ENCODE data around the gene WNT9A. TPM values are rescaled to one million over a fixed set of nuclear protein-coding genes. Genes with fewer than 3 reads are reported as not detected.

WNT9A gene
- total RNA-seq, 1 donor from 2014 or later, result 10.2 TPM

GRCh38 chr1:227908359-227908758 is 39.4 kb downstream of the WNT9A start:
- Histone ChIP-seq H3K9me3 (no peaks in the 10 kb centered on the region), H3K4me3 (no peak overlapping the region), H3K27ac (no peak overlapping the region), H3K27me3 (peaks cover 6% of the 10 kb centered on the region), H3K4me1 (no peaks in the 10 kb centered on the region), H3K36me3 (no peaks in the 10 kb centered on the region)
- no peak for ATAC-seq
- DNase-seq, result no peak
- no peak for TF ChIP-seq CTCF (IDR thresholded peaks at IDR 0.05)
- intact Hi-C loops (cut with DNase I), result no loop called here

GRCh38 chr1:227907439-227908015 is 40.2 kb downstream of the WNT9A start:
- H3K27me3 ChIP-seq, result no peaks in the 10 kb centered on the region
- TF ChIP-seq CTCF (IDR thresholded peaks at IDR 0.05), result no peak
- DNase-seq (no peak), ATAC-seq (peak; percentile 60)
- H3K4me3 ChIP-seq, result no peak overlapping the region
- H3K9me3 ChIP-seq, result no peaks in the 10 kb centered on the region
- no peak overlapping the region for H3K27ac ChIP-seq
- no peaks in the 10 kb centered on the region for H3K36me3 ChIP-seq
- no peaks in the 10 kb centered on the region for H3K4me1 ChIP-seq
- intact Hi-C loops (cut with DNase I), result no loop called here

GRCh38 chr1:227906550-227907071 is 41.1 kb downstream of the WNT9A start:
- intact Hi-C loops (cut with DNase I), result no loop called here
- no peak for ATAC-seq
- H3K9me3 ChIP-seq, result no peaks in the 10 kb centered on the region

GRCh38 chr1:227905573-227906487 is 41.9 kb downstream of the WNT9A start:
- H3K27ac ChIP-seq, result no peak overlapping the region
- ATAC-seq, result no peak
- TF ChIP-seq CTCF (IDR thresholded peaks at IDR 0.05), result no peak
- H3K4me1 ChIP-seq, result no peaks in the 10 kb centered on the region
- H3K27me3 ChIP-seq, result no peaks in the 10 kb centered on the region
- no peak overlapping the region for H3K4me3 ChIP-seq
- H3K9me3 ChIP-seq, result no peaks in the 10 kb centered on the region
- intact Hi-C loops (cut with DNase I), result no loop called here
- no peaks in the 10 kb centered on the region for H3K36me3 ChIP-seq
- DNase-seq, result no peak

More at GRCh38 chr1:227906550-227907071, 41.1 kb downstream of the WNT9A start:
- Histone ChIP-seq H3K27me3 (no peaks in the 10 kb centered on the region), H3K4me3 (no peak overlapping the region), H3K27ac (no peak overlapping the region), H3K4me1 (no peaks in the 10 kb centered on the region), H3K36me3 (no peaks in the 10 kb centered on the region)
- no peak for TF ChIP-seq CTCF (IDR thresholded peaks at IDR 0.05)
- DNase-seq, result no peak

- Histone ChIP-seq H3K27me3 (no peaks in the 10 kb centered on the region), H3K9me3 (no peaks in the 10 kb centered on the region), H3K4me1 (no peaks in the 10 kb centered on the region), H3K27ac (no peak overlapping the region), H3K4me3 (no peak overlapping the region), H3K36me3 (no peaks in the 10 kb centered on the region)
- intact Hi-C loops (cut with DNase I), result no loop called here
- ATAC-seq (no peak), DNase-seq (no peak)
- TF ChIP-seq CTCF (IDR thresholded peaks at IDR 0.05), result no peak
Measured at GRCh38 chr1:227904541-227905335, 43.0 kb downstream of the WNT9A start.
